Astrocyte of the cerebellum (primary cell): ENCODE results near the gene ILF2.

ENCODE experiments used
- DNase-seq: peaks from one replicate; pipeline ENCODE4 v3.0.0-alpha.2; 2011; ENCODE audit warnings: low read depth
- H3K4me3 ChIP-seq: 2 replicates; pipeline ENCODE4 v1.5.1; 2011; ENCODE audit warnings: mild to moderate bottlenecking, low read depth, low read length, moderate library complexity
- in situ Hi-C: cut with HindIII; loops from 2 replicates; pipeline ENCODE4 v1.10.0; 2017; ENCODE audit warnings: low sequenced_read_pairs
- TF ChIP-seq, protein P1 (sequence below): IDR thresholded peaks from 2 replicates; pipeline ENCODE4 v1.5.1; 2012; ENCODE audit warnings: low read length, low read depth, moderate library complexity, mild to moderate bottlenecking; ENCODE audit errors: missing control alignments

ILF2 gene

DNA sequence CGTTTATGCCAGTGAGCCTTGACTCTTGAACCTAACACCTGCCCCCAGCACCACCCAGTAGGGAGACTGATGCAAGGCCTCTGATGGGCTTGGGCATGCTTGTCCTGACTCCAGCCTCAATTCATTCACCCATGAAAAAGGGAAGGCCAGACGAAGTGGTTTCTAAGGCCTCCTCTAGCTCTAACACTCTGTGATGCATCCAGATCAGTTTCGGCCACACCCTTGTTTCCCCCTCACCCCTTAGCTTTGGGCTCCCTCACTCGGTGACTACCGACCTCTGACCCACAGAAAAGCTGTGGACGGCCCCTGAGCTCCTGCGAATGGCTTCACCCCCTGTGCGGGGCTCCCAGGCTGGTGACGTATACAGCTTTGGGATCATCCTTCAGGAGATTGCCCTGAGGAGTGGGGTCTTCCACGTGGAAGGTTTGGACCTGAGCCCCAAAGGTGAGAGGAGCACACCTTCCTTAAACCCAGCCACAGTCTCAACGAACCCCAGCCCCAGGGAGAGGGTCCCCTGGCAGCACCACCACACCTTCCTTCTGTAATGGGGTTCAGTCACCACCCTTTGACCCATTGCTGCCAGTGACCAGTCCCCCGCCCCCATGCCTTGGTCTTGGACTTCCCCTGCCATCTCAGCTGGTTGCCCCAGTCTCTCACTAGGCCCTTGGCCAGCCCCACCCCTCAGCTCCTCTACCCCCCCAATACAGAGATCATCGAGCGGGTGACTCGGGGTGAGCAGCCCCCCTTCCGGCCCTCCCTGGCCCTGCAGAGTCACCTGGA is 16.7 kb upstream of the ILF2 start:
- TF ChIP-seq, protein P1, sequence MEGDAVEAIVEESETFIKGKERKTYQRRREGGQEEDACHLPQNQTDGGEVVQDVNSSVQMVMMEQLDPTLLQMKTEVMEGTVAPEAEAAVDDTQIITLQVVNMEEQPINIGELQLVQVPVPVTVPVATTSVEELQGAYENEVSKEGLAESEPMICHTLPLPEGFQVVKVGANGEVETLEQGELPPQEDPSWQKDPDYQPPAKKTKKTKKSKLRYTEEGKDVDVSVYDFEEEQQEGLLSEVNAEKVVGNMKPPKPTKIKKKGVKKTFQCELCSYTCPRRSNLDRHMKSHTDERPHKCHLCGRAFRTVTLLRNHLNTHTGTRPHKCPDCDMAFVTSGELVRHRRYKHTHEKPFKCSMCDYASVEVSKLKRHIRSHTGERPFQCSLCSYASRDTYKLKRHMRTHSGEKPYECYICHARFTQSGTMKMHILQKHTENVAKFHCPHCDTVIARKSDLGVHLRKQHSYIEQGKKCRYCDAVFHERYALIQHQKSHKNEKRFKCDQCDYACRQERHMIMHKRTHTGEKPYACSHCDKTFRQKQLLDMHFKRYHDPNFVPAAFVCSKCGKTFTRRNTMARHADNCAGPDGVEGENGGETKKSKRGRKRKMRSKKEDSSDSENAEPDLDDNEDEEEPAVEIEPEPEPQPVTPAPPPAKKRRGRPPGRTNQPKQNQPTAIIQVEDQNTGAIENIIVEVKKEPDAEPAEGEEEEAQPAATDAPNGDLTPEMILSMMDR: no peak
- in situ Hi-C loops: no loop called here

DNA sequence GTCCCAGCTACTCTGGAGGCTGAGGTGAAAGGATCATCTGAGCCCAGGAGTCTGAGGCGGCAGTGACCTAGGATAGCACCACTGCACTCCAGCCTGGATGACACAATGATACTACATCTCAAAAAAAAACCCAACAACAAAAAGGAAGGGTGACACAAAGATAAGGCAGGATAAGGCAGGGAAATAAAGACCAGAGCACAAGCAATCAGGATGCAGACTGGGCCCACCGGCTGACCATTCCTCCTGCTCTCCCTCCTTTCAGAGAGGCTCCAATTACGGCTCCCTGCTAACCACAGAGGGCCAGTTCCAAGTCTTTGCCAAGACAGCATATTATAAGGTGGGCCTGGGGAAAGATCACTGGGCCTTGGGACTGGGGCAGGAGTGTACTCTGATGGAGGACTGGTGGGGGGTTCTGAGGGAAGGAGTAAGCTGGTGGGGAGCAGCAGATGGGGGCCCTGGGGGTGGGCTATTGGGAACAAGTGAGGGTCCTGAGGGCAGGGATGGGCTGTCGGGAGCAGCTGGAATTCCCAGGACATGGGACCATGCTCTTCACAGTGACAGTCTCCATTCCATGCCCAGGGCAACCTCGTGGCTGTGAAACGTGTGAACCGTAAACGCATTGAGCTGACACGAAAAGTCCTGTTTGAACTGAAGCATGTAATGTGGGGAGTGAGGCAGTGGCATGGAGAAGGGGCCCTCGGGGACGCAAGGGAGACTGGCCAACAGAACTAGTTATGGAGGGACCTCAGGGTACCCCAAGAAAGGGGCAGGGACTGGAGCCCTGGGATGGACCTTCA is 14.9 kb upstream of the ILF2 start:
- in situ Hi-C loops: no loop called here
- DNase-seq: no peak
- no peak overlapping the region for H3K4me3 ChIP-seq
- TF ChIP-seq, protein P1: no peak

More for the DNA sequence above, 16.7 kb upstream of the ILF2 start:
- no peak for DNase-seq
- no peak overlapping the region for H3K4me3 ChIP-seq

DNA sequence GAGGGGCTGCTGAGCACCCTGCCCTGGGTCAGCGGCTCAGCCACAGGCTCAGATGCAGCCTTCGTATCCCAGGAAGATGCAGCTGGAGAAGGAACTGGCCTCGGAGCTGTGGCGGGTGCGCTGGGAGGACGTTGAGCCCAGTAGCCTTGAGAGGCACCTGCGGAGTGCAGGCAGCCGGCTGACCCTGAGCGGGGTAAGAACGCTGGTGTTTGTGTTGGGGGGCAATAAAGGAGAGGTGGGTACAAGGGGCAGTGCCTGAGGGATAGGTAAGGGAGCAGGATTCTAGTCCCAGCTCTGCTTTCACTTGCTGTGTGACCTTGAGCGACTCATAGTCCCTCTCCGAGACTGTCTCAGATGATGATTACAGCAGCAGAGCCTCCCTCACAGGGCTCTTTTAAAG is 14.1 kb upstream of the ILF2 start:
- H3K4me3 ChIP-seq: no peak overlapping the region
- no peak for DNase-seq
- in situ Hi-C loops: no loop called here
- TF ChIP-seq, protein P1: no peak

DNA sequence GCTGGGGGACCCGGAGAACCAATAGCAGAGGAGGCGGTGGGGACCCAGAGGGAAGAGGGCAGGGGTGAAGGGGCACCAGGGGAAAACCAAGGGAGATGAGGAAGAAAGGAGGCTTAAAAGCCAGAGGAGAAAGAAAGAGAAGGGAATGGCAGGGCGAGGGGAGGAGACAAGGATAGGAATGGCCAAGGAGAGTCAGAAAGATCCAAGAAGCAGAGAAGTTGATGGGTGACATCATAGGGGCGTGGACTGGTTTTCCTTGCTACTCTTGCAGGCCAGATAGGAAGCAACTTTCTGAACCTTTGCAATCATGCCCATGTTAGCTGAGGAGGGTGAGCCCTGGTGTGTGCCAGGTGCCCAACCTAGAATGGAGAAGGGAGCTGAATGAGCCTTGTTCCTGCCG is 13.1 kb upstream of the ILF2 start:
- no peak overlapping the region for H3K4me3 ChIP-seq
- TF ChIP-seq, protein P1: no peak
- in situ Hi-C loops: no loop called here
- no peak for DNase-seq

DNA sequence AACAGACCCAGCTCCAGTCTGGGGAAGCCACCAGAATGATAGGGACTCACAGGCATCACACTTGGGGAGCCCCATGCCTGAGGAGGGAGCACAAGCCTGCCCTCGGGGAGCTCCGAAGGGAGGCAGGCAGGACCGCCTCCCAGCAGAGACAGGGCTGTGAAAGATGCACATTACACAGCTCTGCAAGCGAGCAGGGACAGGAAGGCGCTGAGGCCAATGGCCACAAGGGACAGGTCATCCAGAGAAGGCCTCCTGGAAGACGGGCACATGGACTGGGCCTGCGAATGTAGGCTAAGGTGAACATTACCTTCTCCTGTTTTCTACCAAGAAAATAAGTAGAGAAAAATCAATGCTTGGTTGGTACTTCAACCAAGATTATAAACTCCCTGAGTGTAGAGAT is 11.9 kb upstream of the ILF2 start:
- in situ Hi-C loops: no loop called here
- TF ChIP-seq, protein P1: no peak
- no peak for DNase-seq
- no peak overlapping the region for H3K4me3 ChIP-seq

DNA sequence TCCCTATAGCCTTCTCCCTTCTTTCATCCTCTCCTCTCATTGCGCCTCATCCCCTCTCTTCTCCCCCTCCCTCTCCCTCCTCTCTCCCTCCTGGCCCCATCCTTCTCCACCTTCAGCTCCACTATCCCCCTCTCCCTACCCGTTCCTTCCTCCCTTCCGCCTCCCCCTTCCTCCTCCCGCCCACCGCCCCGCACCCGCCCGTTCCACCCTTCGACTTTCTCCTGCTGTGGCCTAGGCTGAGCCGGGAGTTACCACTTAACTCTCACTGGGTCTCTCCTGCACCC is 9.3 kb upstream of the ILF2 start:
- in situ Hi-C loops: no loop called here
- TF ChIP-seq, protein P1: no peak
- no peak for DNase-seq
- no peak overlapping the region for H3K4me3 ChIP-seq
